ENCODE measurements around the gene BID. TPM values are rescaled to one million over a fixed set of nuclear protein-coding genes. Genes with fewer than 3 reads are reported as not detected.

Gene BID
- total RNA-seq, 1 experiment from 2014 or later = 32.5 TPM

DNA sequence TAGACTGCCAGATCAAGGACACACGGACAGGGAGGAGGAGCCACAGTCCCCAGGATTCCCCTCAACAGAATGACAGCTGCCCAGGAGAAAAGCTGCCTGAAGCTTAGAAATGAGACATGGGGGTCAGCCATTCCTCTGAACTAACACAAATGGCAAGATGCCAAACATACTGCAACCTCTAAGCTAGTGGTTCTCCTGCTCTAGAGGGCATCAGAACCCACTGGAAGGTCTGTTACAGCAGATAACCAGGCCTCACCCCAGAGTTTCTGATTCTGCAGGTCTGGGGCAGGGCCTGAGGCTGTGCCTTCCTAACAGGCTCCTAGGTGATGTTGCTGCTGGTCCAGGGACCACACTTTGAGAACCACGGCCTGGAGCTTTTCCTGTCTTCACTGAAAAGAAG, 28.6 kb upstream of the BID start:
- no peak for TF ChIP-seq SOX15 (CRISPR knock-in tag; IDR thresholded peaks at IDR 0.05)
- no peak for TF ChIP-seq ZNF671 (CRISPR knock-in tag; IDR thresholded peaks at IDR 0.05)
- no peak for TF ChIP-seq EMX1 (CRISPR knock-in tag; IDR thresholded peaks at IDR 0.05)
- TF ChIP-seq NFYB (CRISPR knock-in tag; conservative IDR thresholded peaks at IDR 0.05; ENCODE audit: low read depth) = no peak
- no peak for TF ChIP-seq FOXK1 (CRISPR knock-in tag; IDR thresholded peaks at IDR 0.05)
- TF ChIP-seq FOXJ3 (CRISPR knock-in tag; IDR thresholded peaks at IDR 0.05; ENCODE audit: borderline replicate concordance) = no peak
- H3K27ac Mint-ChIP-seq = no peak overlapping the region
- H3K4me3 Mint-ChIP-seq = no peak overlapping the region
- no peaks in the 10 kb centered on the region for H3K9me3 Mint-ChIP-seq
- ChIA-PET POLR2A (no interaction called here), CTCF (interaction anchor here (1.1 to 2.4 kb wide), 4 partner anchors 10 to 59 kb away, joined by 3 to 9 read pairs (median 6); no protein-coding TSS in a partner anchor)
- DNase-seq (ENCODE audit: low spot score) (no peak), ATAC-seq (no peak)
- H3K36me3 Mint-ChIP-seq = peaks cover 8% of the 10 kb centered on the region
- H3K27me3 Mint-ChIP-seq (ENCODE audit: low read depth) = no peaks in the 10 kb centered on the region
- H3K4me1 Mint-ChIP-seq = peaks cover 16% of the 10 kb centered on the region

DNA sequence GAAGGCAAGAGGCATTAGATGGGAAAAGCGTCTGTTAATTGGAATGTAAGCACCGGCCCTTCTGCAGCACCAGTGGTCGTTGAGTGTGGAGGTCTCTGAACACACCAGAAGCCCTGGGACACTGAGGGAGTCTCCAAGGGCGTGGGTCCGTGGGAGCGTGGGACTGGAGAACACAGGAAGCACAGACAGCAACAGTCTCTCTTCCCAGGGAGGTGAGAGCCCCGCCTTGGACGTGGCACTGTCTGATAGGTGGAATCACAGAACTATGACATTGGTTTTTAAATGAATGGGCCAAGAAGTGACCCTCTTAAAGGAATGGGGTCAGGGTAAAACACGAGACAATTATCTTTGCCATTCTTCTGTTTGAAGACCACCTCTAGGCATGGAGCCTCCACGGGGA, 28.1 kb upstream of the BID start:
- CTCF ChIA-PET = interaction anchor here (0.7 to 2.4 kb wide), 4 partner anchors 14 to 306 kb away, joined by 4 to 9 read pairs (median 6); no protein-coding TSS in a partner anchor
- H3K4me1 Mint-ChIP-seq = peaks cover 16% of the 10 kb centered on the region
- POLR2A ChIA-PET = no interaction called here

DNA sequence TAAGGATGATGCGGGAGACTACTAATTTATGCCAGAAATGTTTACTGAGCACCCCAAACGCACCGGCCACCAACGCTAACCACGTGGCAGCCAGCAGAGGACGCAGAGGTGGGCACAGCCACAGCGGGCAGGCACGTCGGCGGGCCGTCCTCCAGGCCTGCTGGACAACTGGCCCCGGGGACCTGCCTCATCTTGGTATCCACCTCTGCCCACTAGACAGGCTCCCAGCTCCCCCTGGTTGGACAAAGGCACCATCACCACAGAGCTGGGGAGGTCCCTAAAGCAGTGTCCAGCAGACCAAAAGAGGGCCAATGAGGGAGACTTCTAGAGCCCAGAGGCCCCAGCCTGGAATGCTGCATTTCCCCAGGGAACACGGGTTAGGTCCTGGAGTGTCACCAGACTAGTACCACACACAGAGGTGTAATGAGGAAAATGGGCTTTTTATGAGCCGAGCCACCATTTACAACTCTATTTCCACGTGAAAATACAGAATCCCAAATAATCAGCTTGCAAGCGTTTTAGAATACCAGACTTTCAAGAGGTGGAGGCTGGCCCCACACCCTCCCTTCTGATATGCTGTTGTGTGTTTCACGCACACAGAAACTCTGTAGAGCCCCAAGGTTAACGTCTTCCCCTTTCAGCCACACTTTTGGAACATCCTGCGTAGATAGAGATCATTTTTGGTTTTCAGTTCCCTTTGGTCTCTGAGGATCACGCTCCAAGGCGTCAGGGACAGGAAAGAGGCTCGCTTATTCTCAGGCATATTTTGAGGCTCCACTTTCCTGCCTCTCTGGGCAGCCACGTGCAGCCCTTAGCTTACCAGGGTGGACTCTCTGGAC, 23.7 kb upstream of the BID start:
- Mint-ChIP-seq H3K27ac (no peak overlapping the region), H3K4me1 (no peaks in the 10 kb centered on the region), H3K9me3 (no peaks in the 10 kb centered on the region), H3K36me3 (no peaks in the 10 kb centered on the region), H3K27me3 (ENCODE audit: low read depth) (no peaks in the 10 kb centered on the region), H3K4me3 (no peak overlapping the region)
- ChIA-PET CTCF (interaction anchor here (1.2 to 1.6 kb wide), 2 partner anchors 11 to 13 kb away, joined by 4 to 7 read pairs; no protein-coding TSS in a partner anchor), POLR2A (no interaction called here)
- no peak for ATAC-seq
- no peak for DNase-seq (ENCODE audit: low spot score)
- TF ChIP-seq, protein P1, sequence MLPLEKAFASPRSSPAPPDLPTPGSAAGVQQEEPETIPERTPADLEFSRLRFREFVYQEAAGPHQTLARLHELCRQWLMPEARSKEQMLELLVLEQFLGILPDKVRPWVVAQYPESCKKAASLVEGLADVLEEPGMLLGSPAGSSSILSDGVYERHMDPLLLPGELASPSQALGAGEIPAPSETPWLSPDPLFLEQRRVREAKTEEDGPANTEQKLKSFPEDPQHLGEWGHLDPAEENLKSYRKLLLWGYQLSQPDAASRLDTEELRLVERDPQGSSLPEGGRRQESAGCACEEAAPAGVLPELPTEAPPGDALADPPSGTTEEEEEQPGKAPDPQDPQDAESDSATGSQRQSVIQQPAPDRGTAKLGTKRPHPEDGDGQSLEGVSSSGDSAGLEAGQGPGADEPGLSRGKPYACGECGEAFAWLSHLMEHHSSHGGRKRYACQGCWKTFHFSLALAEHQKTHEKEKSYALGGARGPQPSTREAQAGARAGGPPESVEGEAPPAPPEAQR (CRISPR knock-in tag; IDR thresholded peaks at IDR 0.05) = no peak
- TF ChIP-seq, protein P2, sequence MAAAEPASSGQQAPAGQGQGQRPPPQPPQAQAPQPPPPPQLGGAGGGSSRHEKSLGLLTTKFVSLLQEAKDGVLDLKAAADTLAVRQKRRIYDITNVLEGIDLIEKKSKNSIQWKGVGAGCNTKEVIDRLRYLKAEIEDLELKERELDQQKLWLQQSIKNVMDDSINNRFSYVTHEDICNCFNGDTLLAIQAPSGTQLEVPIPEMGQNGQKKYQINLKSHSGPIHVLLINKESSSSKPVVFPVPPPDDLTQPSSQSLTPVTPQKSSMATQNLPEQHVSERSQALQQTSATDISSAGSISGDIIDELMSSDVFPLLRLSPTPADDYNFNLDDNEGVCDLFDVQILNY (CRISPR knock-in tag; IDR thresholded peaks at IDR 0.05) = no peak
- TF ChIP-seq NR2C2 (CRISPR knock-in tag; IDR thresholded peaks at IDR 0.05) (no peak), ZNF317 (CRISPR knock-in tag; IDR thresholded peaks at IDR 0.05; ENCODE audit: borderline replicate concordance, low read depth) (no peak), SMAD3 (CRISPR knock-in tag; IDR thresholded peaks at IDR 0.05; ENCODE audit: borderline replicate concordance) (no peak)
- TF ChIP-seq, protein P3, sequence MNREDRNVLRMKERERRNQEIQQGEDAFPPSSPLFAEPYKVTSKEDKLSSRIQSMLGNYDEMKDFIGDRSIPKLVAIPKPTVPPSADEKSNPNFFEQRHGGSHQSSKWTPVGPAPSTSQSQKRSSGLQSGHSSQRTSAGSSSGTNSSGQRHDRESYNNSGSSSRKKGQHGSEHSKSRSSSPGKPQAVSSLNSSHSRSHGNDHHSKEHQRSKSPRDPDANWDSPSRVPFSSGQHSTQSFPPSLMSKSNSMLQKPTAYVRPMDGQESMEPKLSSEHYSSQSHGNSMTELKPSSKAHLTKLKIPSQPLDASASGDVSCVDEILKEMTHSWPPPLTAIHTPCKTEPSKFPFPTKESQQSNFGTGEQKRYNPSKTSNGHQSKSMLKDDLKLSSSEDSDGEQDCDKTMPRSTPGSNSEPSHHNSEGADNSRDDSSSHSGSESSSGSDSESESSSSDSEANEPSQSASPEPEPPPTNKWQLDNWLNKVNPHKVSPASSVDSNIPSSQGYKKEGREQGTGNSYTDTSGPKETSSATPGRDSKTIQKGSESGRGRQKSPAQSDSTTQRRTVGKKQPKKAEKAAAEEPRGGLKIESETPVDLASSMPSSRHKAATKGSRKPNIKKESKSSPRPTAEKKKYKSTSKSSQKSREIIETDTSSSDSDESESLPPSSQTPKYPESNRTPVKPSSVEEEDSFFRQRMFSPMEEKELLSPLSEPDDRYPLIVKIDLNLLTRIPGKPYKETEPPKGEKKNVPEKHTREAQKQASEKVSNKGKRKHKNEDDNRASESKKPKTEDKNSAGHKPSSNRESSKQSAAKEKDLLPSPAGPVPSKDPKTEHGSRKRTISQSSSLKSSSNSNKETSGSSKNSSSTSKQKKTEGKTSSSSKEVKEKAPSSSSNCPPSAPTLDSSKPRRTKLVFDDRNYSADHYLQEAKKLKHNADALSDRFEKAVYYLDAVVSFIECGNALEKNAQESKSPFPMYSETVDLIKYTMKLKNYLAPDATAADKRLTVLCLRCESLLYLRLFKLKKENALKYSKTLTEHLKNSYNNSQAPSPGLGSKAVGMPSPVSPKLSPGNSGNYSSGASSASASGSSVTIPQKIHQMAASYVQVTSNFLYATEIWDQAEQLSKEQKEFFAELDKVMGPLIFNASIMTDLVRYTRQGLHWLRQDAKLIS (CRISPR knock-in tag; IDR thresholded peaks at IDR 0.05; ENCODE audit: borderline replicate concordance) = no peak

More for the DNA sequence above, 28.1 kb upstream of the BID start:
- Mint-ChIP-seq H3K9me3 (no peaks in the 10 kb centered on the region), H3K27ac (no peak overlapping the region), H3K27me3 (ENCODE audit: low read depth) (no peaks in the 10 kb centered on the region), H3K4me3 (no peak overlapping the region), H3K36me3 (peaks cover 8% of the 10 kb centered on the region)
- TF ChIP-seq, protein P4, sequence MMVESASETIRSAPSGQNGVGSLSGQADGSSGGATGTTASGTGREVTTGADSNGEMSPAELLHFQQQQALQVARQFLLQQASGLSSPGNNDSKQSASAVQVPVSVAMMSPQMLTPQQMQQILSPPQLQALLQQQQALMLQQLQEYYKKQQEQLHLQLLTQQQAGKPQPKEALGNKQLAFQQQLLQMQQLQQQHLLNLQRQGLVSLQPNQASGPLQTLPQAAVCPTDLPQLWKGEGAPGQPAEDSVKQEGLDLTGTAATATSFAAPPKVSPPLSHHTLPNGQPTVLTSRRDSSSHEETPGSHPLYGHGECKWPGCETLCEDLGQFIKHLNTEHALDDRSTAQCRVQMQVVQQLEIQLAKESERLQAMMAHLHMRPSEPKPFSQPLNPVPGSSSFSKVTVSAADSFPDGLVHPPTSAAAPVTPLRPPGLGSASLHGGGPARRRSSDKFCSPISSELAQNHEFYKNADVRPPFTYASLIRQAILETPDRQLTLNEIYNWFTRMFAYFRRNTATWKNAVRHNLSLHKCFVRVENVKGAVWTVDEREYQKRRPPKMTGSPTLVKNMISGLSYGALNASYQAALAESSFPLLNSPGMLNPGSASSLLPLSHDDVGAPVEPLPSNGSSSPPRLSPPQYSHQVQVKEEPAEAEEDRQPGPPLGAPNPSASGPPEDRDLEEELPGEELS (CRISPR knock-in tag; IDR thresholded peaks at IDR 0.05) = no peak
- TF ChIP-seq, protein P5, sequence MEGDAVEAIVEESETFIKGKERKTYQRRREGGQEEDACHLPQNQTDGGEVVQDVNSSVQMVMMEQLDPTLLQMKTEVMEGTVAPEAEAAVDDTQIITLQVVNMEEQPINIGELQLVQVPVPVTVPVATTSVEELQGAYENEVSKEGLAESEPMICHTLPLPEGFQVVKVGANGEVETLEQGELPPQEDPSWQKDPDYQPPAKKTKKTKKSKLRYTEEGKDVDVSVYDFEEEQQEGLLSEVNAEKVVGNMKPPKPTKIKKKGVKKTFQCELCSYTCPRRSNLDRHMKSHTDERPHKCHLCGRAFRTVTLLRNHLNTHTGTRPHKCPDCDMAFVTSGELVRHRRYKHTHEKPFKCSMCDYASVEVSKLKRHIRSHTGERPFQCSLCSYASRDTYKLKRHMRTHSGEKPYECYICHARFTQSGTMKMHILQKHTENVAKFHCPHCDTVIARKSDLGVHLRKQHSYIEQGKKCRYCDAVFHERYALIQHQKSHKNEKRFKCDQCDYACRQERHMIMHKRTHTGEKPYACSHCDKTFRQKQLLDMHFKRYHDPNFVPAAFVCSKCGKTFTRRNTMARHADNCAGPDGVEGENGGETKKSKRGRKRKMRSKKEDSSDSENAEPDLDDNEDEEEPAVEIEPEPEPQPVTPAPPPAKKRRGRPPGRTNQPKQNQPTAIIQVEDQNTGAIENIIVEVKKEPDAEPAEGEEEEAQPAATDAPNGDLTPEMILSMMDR (IDR thresholded peaks at IDR 0.05) = no peak
- TF ChIP-seq FOXP1 (CRISPR knock-in tag; IDR thresholded peaks at IDR 0.05; ENCODE audit: borderline replicate concordance) = no peak
- TF ChIP-seq, protein P6, sequence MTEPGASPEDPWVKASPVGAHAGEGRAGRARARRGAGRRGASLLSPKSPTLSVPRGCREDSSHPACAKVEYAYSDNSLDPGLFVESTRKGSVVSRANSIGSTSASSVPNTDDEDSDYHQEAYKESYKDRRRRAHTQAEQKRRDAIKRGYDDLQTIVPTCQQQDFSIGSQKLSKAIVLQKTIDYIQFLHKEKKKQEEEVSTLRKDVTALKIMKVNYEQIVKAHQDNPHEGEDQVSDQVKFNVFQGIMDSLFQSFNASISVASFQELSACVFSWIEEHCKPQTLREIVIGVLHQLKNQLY (CRISPR knock-in tag; IDR thresholded peaks at IDR 0.05) = no peak
- TF ChIP-seq SMAD3 (CRISPR knock-in tag; IDR thresholded peaks at IDR 0.05; ENCODE audit: borderline replicate concordance) = no peak
- no peak for TF ChIP-seq ETV6 (CRISPR knock-in tag; IDR thresholded peaks at IDR 0.05)
- TF ChIP-seq ZNF396 (CRISPR knock-in tag; IDR thresholded peaks at IDR 0.05; ENCODE audit: borderline replicate concordance) = no peak
- ATAC-seq (no peak), DNase-seq (ENCODE audit: low spot score) (no peak)

Data from WTC11 (cell line).